PFSK-1 (cell line): ENCODE results near the gene IYD.

Experiments
- POLR2AphosphoS5 ChIP-seq: IDR thresholded peaks from 2 replicates; pipeline ENCODE4 v1.6.1; 2012; ENCODE audit warnings: low read depth, mild to moderate bottlenecking, control low read depth, low read length, moderate library complexity
- SIN3A ChIP-seq: IDR thresholded peaks from 2 replicates; pipeline ENCODE4 v1.6.1; 2012; ENCODE audit warnings: mild to moderate bottlenecking, low read length, moderate library complexity, borderline replicate concordance; ENCODE audit not compliant: insufficient read depth
- TAF1 ChIP-seq: IDR thresholded peaks from 2 replicates; pipeline ENCODE4 v1.6.1; 2012; ENCODE audit warnings: low read length, control low read depth, borderline replicate concordance; ENCODE audit not compliant: insufficient read depth

DNA sequence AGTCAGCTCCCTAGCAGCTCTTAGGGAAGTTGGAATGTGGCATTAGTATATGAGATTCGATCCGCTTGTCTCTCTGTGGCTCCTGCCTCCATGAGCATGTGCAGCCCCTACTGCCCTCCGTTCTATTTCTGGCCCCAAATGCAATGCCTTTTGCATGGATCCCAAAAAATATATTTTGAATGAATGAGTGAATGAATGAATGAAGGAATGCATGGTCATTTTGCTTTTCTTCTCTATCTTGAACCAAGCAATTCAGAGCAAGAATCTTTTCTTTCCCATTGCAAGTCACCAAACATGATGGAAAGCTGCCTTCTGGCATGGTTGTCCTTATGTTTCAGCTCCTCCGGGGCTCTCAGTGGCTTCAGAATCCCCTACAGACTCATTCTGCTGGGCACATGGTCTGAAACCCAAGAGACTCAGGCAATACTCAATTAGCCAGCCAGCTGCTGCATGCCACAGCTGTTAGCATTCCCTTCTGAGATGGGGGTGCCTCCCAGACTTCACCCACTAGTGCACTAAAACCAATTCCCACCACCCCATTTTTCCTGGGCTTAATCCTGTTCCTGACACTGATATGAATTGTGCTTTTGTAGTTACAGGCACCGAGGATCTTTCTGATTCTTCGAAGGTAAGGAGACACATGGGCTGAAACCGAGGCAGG is 2.6 kb upstream of the IYD start:
- no peak for TF ChIP-seq SIN3A
- no peak for TF ChIP-seq TAF1
- TF ChIP-seq POLR2AphosphoS5: no peak
